ENCODE results near the gene STX8.

STX8 gene

DNA sequence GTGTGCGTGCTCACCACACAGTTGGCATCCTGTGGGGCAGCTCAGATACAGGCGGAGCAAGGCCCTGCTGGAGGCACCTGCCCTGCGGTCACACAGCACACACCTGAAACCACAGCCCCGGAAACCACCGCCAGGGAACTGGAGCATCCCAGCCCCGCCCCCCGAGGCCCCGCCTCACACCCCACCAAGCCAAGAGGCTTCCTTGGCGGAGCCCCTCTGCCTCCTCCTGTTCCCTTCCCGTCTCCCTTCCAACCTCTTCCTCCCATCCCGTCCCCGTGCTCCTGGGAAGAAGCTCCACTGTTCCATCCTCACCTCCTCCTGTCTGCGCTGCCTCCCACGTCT, 348.9 kb downstream of the STX8 start:
- H4K20me1 ChIP-seq (ENCODE audit: insufficient read depth, low read length): no peaks in the 10 kb centered on the region; the same call in 1 of the 2 replicates
- H3K79me2 ChIP-seq (ENCODE audit: insufficient read depth, low read length): no peaks in the 10 kb centered on the region
- no peaks in the 10 kb centered on the region for H3K4me1 ChIP-seq (ENCODE audit: insufficient read depth, low read length)
- H3K4me2 ChIP-seq (ENCODE audit: insufficient read depth, low read length): no peak overlapping the region
- no peaks in the 10 kb centered on the region; the same call in 1 of the 2 replicates for H3K36me3 ChIP-seq (ENCODE audit: insufficient read depth, low read length)
- no peak overlapping the region for H3K27ac ChIP-seq (ENCODE audit: low read length)
- TF ChIP-seq, protein P1, sequence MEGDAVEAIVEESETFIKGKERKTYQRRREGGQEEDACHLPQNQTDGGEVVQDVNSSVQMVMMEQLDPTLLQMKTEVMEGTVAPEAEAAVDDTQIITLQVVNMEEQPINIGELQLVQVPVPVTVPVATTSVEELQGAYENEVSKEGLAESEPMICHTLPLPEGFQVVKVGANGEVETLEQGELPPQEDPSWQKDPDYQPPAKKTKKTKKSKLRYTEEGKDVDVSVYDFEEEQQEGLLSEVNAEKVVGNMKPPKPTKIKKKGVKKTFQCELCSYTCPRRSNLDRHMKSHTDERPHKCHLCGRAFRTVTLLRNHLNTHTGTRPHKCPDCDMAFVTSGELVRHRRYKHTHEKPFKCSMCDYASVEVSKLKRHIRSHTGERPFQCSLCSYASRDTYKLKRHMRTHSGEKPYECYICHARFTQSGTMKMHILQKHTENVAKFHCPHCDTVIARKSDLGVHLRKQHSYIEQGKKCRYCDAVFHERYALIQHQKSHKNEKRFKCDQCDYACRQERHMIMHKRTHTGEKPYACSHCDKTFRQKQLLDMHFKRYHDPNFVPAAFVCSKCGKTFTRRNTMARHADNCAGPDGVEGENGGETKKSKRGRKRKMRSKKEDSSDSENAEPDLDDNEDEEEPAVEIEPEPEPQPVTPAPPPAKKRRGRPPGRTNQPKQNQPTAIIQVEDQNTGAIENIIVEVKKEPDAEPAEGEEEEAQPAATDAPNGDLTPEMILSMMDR (IDR thresholded peaks at IDR 0.05; ENCODE audit: borderline replicate concordance, extremely low read depth, low read length, poor library complexity, severe bottlenecking): no peak
- no peak for TF ChIP-seq EZH2 (IDR thresholded peaks at IDR 0.05; ENCODE audit: borderline replicate concordance, low read depth, low read length, severe bottlenecking)
- H3K4me3 ChIP-seq (ENCODE audit: low read depth in 1 of 2, low read length in 2 of 2): no peak overlapping the region
- H3K27me3 ChIP-seq (ENCODE audit: insufficient read depth, low read length, poor library complexity): no peaks in the 10 kb centered on the region
- H3K9me3 ChIP-seq (ENCODE audit: insufficient read depth, low read length, severe bottlenecking): no peaks in the 10 kb centered on the region
- ATAC-seq (ENCODE audit: insufficient read depth, low read depth) (peak; percentile 81), DNase-seq (peak; percentile 70)
- no peak overlapping the region for H3K9ac ChIP-seq (ENCODE audit: low read depth, low read length)
- H2AFZ ChIP-seq (ENCODE audit: low read depth, low read length): no peak overlapping the region

GRCh38 chr17:9226130-9226793, 349.4 kb downstream of the STX8 start:
- Histone ChIP-seq H3K9me3 (ENCODE audit: insufficient read depth, low read length, severe bottlenecking) (no peaks in the 10 kb centered on the region), H3K9ac (ENCODE audit: low read depth, low read length) (no peak overlapping the region), H3K4me2 (ENCODE audit: insufficient read depth, low read length) (no peak overlapping the region), H3K79me2 (ENCODE audit: insufficient read depth, low read length) (no peaks in the 10 kb centered on the region), H3K36me3 (ENCODE audit: insufficient read depth, low read length) (no peaks in the 10 kb centered on the region; the same call in 1 of the 2 replicates), H3K4me1 (ENCODE audit: insufficient read depth, low read length) (no peaks in the 10 kb centered on the region), H4K20me1 (ENCODE audit: insufficient read depth, low read length) (no peaks in the 10 kb centered on the region; the same call in 1 of the 2 replicates), H3K27ac (ENCODE audit: low read length) (no peak overlapping the region), H2AFZ (ENCODE audit: low read depth, low read length) (no peak overlapping the region), H3K4me3 (ENCODE audit: low read depth in 1 of 2, low read length in 2 of 2) (no peak overlapping the region), H3K27me3 (ENCODE audit: insufficient read depth, low read length, poor library complexity) (no peaks in the 10 kb centered on the region)
- DNase-seq: no peak
- ATAC-seq (ENCODE audit: insufficient read depth, low read depth): no peak
- TF ChIP-seq, protein P1 (IDR thresholded peaks at IDR 0.05; ENCODE audit: borderline replicate concordance, extremely low read depth, low read length, poor library complexity, severe bottlenecking): no peak
- no peak for TF ChIP-seq EZH2 (IDR thresholded peaks at IDR 0.05; ENCODE audit: borderline replicate concordance, low read depth, low read length, severe bottlenecking)

DNA sequence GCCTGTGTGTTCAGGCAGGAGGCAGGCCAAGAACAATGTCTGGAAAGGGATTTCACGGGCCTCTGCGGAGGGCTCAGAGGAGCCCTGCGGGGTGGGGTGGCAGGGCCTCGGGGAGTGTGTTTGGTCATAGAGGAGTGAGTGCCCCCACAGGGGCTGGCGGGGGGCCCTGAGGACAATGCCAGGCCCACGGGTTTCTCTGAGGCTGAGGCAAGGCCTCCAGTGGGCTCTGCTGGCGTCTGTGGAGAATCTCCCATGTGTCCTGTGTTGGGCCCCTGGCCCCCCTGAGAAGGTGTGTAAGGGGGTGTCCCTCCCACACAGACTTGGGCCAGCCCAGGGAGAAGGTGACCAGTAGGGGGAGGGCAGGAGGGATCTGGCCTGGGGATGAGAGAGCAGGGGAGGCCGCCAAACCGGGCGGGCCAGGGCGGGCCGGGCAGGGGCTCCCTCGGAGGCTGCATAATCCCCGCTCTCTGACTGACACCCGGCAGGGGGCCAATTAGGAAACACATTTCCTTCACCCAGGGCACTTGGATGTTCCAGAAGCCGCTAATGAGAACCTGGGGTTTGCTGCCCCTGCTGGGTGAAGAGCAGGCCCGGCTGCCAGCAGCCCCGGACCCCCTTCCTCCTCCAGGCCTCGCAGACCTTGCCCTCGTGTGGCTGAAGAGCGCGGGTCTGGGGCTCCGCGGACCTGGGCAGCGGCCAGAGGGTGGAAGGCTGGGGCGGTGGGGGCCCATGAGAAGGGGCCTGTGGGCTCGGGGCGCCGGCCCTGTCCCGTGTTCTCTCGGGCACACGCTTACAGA, 350.1 kb downstream of the STX8 start:
- Histone ChIP-seq H2AFZ (ENCODE audit: low read depth, low read length) (no peak overlapping the region), H3K4me3 (ENCODE audit: low read depth in 1 of 2, low read length in 2 of 2) (no peak overlapping the region), H3K27me3 (ENCODE audit: insufficient read depth, low read length, poor library complexity) (no peaks in the 10 kb centered on the region), H3K9me3 (ENCODE audit: insufficient read depth, low read length, severe bottlenecking) (no peaks in the 10 kb centered on the region), H3K27ac (ENCODE audit: low read length) (no peak overlapping the region), H3K4me1 (ENCODE audit: insufficient read depth, low read length) (no peaks in the 10 kb centered on the region), H3K4me2 (ENCODE audit: insufficient read depth, low read length) (no peak overlapping the region), H3K79me2 (ENCODE audit: insufficient read depth, low read length) (no peaks in the 10 kb centered on the region), H3K36me3 (ENCODE audit: insufficient read depth, low read length) (no peaks in the 10 kb centered on the region; the same call in 1 of the 2 replicates), H3K9ac (ENCODE audit: low read depth, low read length) (no peak overlapping the region), H4K20me1 (ENCODE audit: insufficient read depth, low read length) (no peaks in the 10 kb centered on the region; the same call in 1 of the 2 replicates)
- ATAC-seq (ENCODE audit: insufficient read depth, low read depth) (no peak), DNase-seq (no peak)
- TF ChIP-seq, protein P1 (IDR thresholded peaks at IDR 0.05; ENCODE audit: borderline replicate concordance, extremely low read depth, low read length, poor library complexity, severe bottlenecking): no peak
- TF ChIP-seq EZH2 (IDR thresholded peaks at IDR 0.05; ENCODE audit: borderline replicate concordance, low read depth, low read length, severe bottlenecking): no peak

Measured in DND-41 (cell line).